ENCODE data around the gene RPS21. TPM values are rescaled to one million over a fixed set of nuclear protein-coding genes. Genes with fewer than 3 reads are reported as not detected.

Gene RPS21
- total and polyA plus RNA-seq, 2 of the 13 experiments (the other 11 are each of a cell fraction or from before 2014, with no cell fraction given), result 2,647 to 11,063 TPM

DNA sequence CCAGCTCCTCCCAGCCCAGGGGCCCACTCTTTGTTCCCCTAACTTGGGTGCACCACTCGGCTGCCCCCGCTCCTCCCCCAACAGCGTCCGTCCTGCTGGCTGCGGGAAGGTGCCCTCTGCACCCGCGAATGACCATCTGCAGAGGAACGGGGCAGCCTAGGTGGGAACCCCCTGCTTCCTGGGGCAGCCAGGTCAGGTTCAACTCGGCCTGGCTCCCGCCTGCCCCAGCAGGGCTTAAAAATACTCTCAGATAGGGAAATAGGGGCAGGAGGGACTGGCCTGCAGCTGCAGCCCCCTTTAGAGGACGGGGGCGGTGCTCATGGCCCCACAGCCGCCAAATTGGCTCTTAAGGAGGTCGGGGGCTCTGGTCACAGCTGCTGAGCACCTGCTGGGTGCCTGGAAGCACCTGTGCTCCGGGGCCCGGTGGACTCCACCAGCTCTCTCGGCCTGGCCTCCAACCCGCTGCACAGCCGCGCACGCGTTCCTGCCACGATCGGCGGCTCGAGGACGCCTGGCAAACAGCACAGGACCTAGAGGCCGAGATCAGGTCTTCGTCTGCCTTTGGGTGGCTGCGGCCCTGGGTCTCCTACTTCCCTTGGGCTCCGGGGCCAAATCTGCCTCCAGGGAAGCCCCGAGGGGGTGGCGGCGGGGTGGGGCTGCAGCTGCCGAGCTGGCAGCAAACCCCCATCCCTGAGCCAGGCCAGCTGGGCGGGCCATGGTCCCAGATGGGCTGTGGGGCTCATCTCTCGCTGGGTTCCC is 19.1 kb upstream of the RPS21 start (continued):
- peak; percentile 32; the same call in 1 of the 2 replicates for TF ChIP-seq ZNF567 (CRISPR knock-in tag; IDR thresholded peaks at IDR 0.05; ENCODE audit: borderline replicate concordance)
- peak; percentile 95 for TF ChIP-seq PATZ1 (CRISPR knock-in tag; IDR thresholded peaks at IDR 0.05)
- TF ChIP-seq EZH2 (conservative IDR thresholded peaks at IDR 0.05; ENCODE audit: low read depth, low read length), result no peak
- TF ChIP-seq, protein P1, sequence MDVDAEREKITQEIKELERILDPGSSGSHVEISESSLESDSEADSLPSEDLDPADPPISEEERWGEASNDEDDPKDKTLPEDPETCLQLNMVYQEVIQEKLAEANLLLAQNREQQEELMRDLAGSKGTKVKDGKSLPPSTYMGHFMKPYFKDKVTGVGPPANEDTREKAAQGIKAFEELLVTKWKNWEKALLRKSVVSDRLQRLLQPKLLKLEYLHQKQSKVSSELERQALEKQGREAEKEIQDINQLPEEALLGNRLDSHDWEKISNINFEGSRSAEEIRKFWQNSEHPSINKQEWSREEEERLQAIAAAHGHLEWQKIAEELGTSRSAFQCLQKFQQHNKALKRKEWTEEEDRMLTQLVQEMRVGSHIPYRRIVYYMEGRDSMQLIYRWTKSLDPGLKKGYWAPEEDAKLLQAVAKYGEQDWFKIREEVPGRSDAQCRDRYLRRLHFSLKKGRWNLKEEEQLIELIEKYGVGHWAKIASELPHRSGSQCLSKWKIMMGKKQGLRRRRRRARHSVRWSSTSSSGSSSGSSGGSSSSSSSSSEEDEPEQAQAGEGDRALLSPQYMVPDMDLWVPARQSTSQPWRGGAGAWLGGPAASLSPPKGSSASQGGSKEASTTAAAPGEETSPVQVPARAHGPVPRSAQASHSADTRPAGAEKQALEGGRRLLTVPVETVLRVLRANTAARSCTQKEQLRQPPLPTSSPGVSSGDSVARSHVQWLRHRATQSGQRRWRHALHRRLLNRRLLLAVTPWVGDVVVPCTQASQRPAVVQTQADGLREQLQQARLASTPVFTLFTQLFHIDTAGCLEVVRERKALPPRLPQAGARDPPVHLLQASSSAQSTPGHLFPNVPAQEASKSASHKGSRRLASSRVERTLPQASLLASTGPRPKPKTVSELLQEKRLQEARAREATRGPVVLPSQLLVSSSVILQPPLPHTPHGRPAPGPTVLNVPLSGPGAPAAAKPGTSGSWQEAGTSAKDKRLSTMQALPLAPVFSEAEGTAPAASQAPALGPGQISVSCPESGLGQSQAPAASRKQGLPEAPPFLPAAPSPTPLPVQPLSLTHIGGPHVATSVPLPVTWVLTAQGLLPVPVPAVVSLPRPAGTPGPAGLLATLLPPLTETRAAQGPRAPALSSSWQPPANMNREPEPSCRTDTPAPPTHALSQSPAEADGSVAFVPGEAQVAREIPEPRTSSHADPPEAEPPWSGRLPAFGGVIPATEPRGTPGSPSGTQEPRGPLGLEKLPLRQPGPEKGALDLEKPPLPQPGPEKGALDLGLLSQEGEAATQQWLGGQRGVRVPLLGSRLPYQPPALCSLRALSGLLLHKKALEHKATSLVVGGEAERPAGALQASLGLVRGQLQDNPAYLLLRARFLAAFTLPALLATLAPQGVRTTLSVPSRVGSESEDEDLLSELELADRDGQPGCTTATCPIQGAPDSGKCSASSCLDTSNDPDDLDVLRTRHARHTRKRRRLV (CRISPR knock-in tag; IDR thresholded peaks at IDR 0.05), result no peak; the same call in 1 of the 2 replicates
- TF ChIP-seq ZBTB14 (CRISPR knock-in tag; IDR thresholded peaks at IDR 0.05), result no peak
- peak; percentile 99 for TF ChIP-seq ZNF687 (CRISPR knock-in tag; IDR thresholded peaks at IDR 0.05)
- peak; percentile 18; the same call in 1 of the 2 replicates for TF ChIP-seq SMAD3 (CRISPR knock-in tag; IDR thresholded peaks at IDR 0.05)
- TF ChIP-seq ZNF263 (CRISPR knock-in tag; IDR thresholded peaks at IDR 0.05), result no peak; the same call in none of the 2 replicates
- TF ChIP-seq FOXP1 (IDR thresholded peaks at IDR 0.05), result no peak
- TF ChIP-seq FOXP1 (CRISPR knock-in tag; IDR thresholded peaks at IDR 0.05), result no peak
- no peak for TF ChIP-seq KLF9 (CRISPR knock-in tag; IDR thresholded peaks at IDR 0.05; ENCODE audit: low read depth)
- TF ChIP-seq CEBPB (IDR thresholded peaks at IDR 0.05; ENCODE audit: borderline replicate concordance, low read depth, low read length), result no peak
- TF ChIP-seq MYNN (CRISPR knock-in tag; IDR thresholded peaks at IDR 0.05; ENCODE audit: low read depth), result no peak; the same call in 1 of the 2 replicates
- TF ChIP-seq ZNF224 (CRISPR knock-in tag; IDR thresholded peaks at IDR 0.05), result peak; percentile 79; the same call in 1 of the 2 replicates
- peak; percentile 57; the same call in 1 of the 2 replicates for TF ChIP-seq CC2D1A (CRISPR knock-in tag; IDR thresholded peaks at IDR 0.05)
- TF ChIP-seq TP53 (CRISPR knock-in tag; conservative IDR thresholded peaks at IDR 0.05), result no peak

Data from HepG2 (cell line).